T1000 (cell line): ENCODE results near the gene NPAS4.
"Not testable (repeated sequence)": the region's sequence is repeated elsewhere in the genome, so short reads cannot be mapped to it uniquely, and the experiment has no call there.

Experiments
- DNase-seq: peaks from one replicate; lab custom pipeline; 2025; ENCODE audit warnings: mixed read lengths; lab: John Stamatoyannopoulos, UW

The NPAS4 gene

DNA sequence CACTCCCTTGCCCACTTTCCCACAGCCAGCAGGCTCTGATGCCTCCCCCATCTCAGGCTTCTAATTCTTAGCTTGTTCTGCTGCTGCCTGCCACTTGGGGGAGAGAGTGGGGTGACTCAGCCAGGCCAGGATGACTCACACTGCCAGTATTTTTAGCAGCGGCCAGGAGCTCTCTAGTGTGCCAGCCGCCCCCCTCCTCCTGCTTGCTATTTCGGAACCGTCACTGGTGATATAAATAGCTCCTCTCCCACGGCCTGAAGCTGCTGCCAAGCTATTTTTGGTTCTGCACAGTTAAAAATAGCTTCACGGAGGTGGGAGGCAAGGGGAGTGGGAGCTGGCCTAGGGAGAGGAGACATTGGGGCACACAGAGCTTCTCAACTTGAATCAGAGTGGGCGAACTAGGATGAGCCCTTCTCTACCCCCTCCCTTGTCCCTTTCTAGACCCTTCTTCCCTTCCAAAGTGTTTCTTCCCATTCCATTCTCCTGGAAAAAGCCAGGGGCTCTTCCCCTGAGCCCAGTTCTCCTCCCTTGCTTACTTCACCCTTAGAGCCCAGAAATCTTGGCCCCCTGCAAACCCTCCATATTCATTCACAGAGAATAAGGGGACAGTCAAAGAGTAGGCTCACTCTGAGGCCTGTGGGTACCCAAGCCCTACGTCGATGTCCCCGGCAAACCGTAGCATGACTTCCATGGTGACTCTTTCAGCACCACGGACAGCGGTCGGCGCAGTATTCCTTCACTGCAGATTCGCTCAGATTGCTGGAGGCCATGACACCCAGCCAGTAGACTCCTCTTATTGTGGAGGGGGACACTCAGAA, 2.5 kb upstream of the NPAS4 start:
- DNase-seq: peak; percentile 83

DNA sequence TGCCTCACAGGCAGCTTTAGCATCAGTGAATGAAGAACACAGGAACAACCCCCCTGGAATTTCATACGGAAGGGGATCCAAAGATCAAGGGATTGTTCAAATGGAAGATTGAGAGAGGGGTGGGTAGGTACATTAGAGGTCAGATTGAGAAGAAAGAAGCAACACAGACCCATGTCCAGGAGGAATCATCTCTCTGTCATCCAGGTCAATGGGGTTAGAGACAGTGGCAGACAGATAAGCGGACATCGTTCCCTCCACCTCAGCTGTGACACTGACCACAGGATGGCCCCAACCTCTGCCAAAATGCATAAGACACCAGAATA, 1.9 kb upstream of the NPAS4 start:
- DNase-seq: no peak

DNA sequence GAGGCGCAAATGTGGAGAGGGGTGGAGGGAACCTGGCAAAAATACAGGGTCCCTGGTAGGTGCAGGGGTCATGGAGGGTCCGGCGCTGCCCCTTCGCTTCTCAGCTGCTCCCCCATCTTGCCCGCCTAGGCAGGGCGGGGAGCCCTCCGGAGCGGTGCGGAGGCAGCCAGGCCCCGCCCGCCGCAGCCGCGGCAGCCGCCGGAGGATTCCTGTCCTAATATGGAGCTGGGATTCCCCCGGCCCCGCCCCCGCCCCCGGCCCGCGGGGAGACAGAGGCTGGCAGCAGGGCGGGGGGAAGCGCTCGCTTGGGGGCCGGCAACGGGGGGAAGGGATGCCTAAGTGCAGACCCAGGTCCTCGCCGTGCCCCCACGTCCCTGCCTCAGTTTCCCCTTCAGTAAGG, 1.0 kb upstream of the NPAS4 start:
- no peak for DNase-seq

GRCh38 chr11:66421492-66422205, 814 bp downstream of the NPAS4 start:
- DNase-seq: peak; percentile 91

DNA sequence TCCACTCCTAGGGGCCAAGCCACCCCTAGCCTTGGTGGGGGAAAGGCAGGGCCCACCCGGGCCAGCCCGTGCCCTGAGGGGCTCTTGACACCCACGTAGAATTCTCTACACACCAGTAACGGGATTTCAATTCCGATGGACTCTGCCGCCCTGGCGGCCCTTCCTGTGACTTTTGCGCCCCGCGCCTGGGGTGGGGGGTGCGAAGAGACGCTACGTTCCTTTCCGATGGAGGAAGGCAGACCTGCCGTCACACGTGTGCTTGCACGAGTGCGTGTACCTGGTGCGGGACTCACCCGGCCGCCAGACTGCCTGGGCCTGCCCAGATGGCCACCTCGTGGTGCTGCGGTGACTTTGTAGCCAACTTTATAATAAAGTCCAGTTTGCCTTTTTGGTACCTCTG, 5.5 kb downstream of the NPAS4 start:
- DNase-seq: no peak

DNA sequence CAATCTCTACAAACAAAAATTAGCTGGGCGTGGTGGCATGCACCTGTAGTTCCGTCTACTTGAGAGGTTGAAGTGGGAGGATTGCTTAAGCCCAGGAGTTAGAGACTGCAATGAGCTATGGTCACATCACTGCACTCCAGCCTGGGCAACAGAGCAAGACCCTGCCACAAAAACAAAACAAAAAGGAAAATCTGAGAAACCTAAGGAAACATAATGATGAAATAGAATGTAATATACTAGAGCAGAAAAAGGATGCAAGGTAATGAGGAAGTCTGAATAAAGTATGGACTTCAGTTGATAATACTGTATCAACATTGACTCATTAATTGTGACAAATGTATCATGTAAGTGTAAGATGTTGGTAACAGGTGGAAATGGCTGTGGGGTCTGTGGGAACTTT, 8.1 kb downstream of the NPAS4 start:
- DNase-seq: no peak

- DNase-seq: peak; percentile 25
Observed at GRCh38 chr11:66429983-66430602, 9.3 kb downstream of the NPAS4 start.

- DNase-seq: not testable (repeated sequence)
Observed at GRCh38 chr11:66431287-66431686, 10.5 kb downstream of the NPAS4 start.

- DNase-seq: not testable (repeated sequence)
Observed at GRCh38 chr11:66431871-66432329, 11.1 kb downstream of the NPAS4 start.

DNA sequence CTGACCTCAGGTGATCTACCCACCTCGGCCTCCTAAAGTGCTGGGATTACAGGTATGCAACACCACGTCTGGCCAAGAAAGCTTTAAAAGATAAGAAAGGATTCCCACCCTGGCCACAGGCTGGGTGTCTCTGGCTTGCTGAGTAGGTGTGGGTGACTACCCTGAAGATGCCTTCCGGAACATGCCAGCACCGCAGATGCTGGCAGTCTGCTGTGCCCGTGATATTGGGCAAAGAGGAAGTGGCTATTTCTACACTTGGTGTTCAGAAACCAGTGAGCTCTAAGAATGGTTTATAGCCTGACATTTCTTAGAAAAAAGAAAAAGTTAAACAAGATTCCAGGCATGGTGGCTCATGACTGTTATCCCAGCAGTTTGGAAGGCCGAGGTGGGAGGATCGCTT, 11.8 kb downstream of the NPAS4 start:
- DNase-seq: no peak

DNA sequence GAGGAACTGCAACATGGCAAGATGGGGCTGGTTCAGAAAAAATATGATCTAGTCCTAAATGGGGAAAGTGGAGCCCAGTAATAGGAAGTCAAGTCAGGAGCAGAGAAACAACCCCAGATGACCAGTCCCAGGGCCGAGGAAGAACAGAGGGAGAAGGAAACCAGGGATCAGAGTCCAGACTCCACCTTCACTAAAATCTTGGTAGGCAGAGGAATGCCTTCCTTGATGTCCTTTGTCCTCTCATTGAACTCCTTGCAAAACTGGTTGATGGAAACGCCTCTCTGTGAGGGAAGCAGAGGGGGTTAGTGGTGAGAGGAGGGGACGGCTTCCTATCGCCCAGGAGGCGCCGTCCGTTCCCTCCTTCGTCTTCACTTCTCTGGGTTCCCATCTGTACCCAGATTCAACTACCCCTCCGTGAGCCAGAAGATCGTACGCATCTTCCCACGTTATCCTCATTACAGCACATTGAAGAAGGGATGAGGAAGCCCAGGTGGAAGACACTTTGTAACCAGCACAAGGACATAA, 17.2 kb downstream of the NPAS4 start:
- DNase-seq: no peak

DNA sequence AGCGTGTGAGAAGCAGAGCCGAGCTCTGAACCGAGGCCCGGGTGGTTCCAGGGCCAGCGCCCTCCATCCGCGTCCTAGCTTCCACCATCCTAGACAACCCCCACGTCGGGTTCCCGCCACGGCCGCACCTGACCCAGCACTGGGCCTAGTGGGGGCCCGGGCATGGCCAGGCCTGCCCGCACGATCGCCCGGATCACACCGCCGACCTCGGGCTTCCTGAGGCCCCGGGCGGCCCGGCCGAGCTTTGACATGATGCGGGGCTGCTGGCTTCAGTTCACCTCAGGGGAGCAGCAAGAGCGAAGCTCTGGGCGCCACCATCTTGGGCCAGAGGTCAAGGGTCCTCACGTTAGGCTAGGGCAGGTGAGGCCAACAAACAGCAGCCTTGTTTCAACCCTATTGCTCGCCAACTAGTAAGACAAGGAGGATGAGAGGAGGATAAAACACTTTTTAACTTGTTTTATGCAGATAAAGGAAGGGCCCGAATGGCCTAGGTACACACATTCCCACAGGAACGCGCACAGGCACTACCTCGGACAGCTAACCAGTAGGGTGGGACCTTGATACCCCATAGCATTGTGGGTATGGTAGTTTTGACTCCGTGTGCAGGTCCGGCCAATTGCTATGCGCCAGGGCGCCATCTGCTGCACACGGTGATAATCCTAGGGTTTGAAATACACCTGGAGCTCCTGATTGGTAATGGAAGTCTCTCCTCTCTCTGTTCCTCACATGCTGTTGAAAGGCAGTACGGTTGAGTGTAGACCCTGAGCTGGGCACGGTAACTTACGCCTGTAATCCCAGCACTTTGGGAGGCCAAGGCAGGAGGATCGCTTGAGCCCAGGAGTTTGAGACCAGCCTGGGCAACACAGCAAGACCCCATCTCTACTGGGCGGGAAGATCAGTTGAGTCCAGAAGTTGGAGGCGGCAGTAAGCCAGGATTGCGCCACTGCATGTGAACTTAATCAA, 17.9 kb downstream of the NPAS4 start, which contains the start of gene MRPL11:
Gene MRPL11, minus strand, starts transcription at position 345 of the 963 bp plus-strand sequence. Its CDS starts 94 bp downstream, at position 251.
- peak; percentile 82 for DNase-seq

- DNase-seq: not testable (repeated sequence)
Observed at GRCh38 chr11:66440101-66440939, 19.5 kb downstream of the NPAS4 start.

DNA sequence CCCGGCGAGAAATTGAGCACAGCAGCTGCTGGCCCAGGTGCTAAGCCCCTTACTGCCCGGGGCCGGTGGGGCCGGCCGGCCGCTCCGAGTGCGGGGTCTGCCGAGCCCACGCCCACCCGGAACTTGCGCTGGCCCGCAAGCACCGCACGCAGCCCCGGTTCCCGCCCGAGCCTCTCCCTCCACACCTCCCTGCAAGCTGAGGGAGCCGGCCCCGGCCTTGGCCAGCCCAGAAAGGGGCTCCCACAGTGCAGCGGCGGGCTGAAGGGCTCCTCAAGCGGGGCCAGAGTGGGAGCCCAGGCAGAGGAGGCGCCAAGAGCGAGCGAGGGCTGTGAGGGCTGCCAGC, 20.1 kb downstream of the NPAS4 start:
- not testable (repeated sequence) for DNase-seq

DNA sequence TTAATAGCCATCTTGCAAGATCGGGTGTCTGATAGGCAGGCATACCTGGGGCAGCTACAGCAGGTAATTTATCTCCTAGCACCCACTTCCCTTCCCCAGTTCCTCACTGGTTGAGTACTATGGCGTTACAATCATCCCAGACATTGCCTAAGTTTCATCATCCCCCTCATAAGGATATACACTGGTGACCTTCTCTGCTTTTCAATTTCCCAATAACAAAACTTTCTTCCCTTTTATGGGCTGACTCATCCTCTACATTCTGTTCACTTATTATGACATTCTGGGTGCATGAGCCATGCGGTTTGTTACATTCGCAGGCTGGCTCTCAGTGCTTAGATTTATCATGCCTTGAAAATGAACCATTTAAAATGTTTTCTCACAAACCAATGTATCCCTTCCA, 22.8 kb downstream of the NPAS4 start:
- peak; percentile 39 for DNase-seq

DNA sequence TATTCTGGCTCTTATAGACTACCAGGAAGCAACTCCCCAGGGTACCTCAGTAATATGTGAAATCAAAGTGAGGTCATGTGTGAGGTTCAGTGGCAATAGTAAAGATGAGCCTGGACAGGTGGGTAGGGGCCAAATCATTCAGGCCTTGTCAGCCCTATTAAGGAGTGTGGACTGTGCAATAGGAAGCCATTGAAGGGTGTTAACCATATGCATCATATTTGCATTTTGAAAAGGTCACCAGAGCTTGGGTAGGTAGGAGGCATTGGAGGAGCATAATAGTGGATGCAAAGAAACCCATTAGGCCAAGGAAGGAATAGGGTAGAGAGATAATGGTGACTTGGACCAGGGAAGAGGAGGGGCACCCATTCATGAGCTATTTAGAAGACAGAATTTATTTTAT, 26.2 kb downstream of the NPAS4 start:
- no peak for DNase-seq

DNA sequence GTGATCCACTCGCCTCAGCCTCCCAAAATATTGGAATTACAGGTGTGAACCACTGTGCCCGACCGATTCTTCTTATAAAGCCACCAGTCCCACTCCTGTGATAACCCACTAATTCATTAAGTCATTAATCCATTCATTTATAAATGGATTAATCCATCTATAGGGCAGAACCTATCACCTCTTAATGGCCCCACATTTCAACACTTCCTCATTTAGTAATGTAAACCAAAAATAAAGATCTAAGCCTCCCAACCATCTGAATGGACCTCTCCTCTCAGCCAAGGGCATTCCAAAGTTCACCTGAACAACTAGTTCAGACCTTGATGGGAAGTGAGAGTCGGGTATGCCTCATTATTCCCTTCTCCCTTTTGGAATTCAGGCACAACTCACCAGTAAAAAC, 27.7 kb downstream of the NPAS4 start:
- no peak for DNase-seq

DNA sequence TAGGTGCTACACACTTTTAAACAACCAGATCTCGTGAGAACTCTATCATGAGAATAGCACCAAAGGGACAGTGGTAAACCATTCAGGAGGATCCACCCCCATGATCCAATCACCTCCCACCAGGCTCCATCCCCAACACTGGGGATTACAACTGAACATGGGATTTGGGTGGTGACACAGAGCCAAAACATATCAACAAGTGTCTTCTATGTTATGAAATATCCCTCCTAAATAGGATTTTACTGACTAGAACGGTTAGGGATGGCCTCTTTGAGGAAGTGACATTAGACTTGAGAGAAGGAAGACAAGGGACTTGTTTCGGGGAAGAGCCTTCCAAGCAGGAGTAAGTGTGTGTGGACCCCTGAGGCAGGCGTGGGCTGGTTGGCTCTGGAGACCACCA, 29.7 kb downstream of the NPAS4 start:
- no peak for DNase-seq

DNA sequence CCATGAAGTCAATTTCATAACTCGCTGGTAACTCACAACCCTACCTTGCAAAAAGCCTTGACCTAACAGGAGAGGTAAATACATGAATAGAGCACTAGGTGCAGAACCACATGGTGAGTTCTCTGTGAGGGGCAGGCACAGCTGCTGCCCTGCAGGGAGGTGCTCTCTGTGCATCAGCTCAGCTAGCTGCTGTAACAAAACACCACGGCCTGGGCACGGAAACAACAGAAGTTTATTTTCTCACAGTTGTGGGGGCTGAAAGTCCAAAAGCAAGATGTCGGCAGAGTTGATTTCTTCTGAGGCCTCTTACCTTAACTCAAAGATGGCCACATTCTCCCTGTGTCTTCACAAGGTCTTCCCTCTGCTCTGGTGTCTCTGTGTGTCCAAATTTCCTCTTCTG, 30.8 kb downstream of the NPAS4 start:
- DNase-seq: no peak

DNA sequence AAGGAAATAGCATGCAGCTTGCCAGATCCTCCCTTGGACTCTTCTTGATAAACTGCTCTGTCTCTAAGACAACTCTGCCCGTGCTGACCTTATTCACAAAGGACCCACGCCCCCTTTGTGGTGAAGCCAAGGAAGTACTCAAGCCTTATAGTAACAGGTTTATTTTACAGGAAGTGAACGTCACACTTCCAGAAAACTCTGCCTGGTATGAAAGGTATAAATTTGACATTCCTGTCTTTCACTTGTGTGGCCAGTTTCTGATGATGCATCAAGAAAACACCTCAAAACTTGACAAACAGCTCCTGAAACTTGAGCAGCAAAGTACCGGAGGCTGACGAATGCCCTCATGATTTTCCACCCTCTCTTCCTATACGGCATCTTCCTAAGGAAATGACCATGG, 33.4 kb downstream of the NPAS4 start:
- DNase-seq: no peak

- no peak for DNase-seq
Observed at GRCh38 chr11:66454828-66455227, 34.0 kb downstream of the NPAS4 start.
